Measurements from ENCODE around the gene SDR39U1. TPM values are rescaled to one million over a fixed set of nuclear protein-coding genes. Genes with fewer than 3 reads are reported as not detected.

Gene SDR39U1
- polyA plus RNA-seq, 6 donors from 2014 or later: 79.5 to 106 (median 87.5) TPM

DNA sequence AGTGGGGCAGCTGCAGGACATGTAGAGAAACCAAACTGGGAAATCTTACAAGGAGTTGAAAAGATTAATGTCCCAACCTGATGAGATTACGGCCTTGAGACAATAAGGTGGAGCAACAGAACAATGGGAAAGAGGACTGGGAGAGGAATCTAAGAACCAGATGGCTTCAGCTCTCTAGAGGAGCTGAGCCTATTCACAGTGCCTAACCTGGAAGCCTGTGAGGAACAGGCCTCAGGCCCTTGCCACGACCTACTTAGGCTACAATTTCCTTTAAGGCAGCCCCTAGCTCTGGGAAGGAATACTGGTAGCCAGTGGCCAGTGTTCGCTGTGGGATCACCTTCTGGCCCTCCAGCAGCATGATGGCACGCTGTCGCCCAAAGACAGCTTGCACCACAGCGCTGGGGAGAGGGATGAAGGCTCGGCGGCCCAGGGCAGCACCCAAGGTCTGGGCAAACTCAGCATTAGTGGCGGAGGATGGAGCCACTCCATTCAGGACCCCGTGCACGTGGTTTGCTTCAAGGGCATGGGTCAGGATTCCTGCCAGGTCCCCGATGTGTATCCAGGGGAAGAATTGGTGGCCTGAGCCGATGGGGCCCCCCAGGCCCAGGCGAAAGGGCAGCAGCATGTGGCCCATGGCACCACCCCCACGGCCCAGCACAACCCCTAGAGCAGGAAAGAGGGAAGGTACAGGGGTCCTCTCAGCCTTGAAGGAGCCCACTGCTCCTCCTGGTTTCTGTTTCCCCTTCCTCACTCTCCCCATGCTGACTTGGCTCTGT lies 2.6 kb downstream of the SDR39U1 start:
- Mint-ChIP-seq H3K9me3 (peaks cover 0 to 5% (median under 1%) of the 10 kb centered on the region in 7 donors), H3K27ac (peak overlapping the region in 2 of 6 donors; percentile 56 to 77), H3K4me3 (peak overlapping the region in 3 of 8 donors; percentile 9 to 68 (median 67)), H3K36me3 (peaks cover 0 to 12% of the 10 kb centered on the region in 2 donors), H3K27me3 (no peaks in the 10 kb centered on the region), H3K4me1 (peaks cover 56 to 75% (median 73%) of the 10 kb centered on the region in 3 donors)
- ATAC-seq (ENCODE audit: low read depth in 2 of 2): no peak
- no peak for DNase-seq

DNA sequence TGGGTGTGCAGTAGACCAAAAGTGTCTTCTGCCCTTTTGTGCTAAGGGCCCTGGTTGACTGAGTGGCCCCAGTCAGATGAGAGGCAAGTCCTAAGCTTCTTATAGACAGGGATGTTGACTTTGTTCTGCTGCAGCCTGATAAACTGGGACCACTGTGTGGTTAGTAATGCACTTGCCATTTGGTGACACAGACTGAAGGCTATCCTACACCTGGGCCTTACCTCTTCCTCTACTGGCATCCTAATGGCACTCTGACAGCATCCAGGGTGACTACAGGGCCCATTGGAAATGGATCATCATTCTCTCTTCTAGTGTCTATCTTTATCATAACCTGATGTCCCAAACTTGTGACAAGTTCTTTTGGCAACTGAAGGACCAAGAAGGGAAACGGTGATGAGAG lies 3.3 kb downstream of the SDR39U1 start:
- DNase-seq (no peak), ATAC-seq (ENCODE audit: low read depth in 2 of 2) (no peak)
- Mint-ChIP-seq H3K27me3 (no peaks in the 10 kb centered on the region), H3K4me3 (peak overlapping the region in 1 of 8 donors; percentile 67), H3K4me1 (peaks cover 61 to 81% (median 73%) of the 10 kb centered on the region in 3 donors), H3K27ac (peak overlapping the region in 4 of 6 donors; percentile 40 to 74 (median 48)), H3K36me3 (peaks cover 0 to 12% of the 10 kb centered on the region in 2 donors), H3K9me3 (peaks cover 0 to 5% (median 2%) of the 10 kb centered on the region in 7 donors)

DNA sequence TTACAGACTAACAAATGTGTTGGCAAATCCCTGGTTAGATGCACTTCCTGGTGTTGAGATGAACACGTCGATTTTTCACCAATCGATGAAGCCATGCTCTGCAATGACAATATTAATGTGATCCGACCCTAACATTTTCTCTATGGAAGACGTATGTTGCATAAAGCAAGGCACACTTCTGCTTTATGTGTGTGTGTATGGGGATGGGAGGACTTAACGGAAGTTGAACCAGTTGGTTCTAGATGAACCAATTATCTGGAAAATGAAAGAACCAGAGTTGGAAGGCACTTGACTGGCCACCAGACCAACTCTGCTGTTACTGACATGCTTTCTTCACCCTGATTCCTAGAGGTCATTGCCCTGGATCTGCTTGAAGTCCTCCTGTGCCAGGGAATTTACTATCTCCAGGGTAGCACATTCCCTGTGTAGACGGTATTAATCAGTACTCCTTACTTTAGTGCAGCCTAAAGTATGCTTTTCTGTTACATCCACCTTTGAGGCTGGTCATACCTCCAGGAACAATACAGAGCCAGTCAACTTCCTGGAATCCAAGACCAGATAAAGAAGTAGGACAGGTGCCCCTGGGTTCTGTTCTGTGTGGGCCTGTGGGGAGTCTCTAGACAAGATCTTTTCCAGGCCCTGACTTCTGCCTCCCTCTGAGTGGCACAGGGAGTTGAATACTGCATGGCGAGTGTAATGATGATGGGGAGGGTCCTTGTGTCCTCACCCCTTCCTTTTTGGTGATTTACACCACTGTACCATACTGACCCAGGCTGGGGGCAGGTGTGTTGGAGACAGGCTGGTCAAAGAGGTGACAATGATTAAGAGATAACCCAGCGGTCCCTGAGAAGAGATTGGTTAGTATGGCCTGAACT lies 4.1 kb downstream of the SDR39U1 start:
- H3K27me3 Mint-ChIP-seq: no peaks in the 10 kb centered on the region
- peaks cover 61 to 80% (median 71%) of the 10 kb centered on the region in 3 donors for H3K4me1 Mint-ChIP-seq
- H3K36me3 Mint-ChIP-seq: peaks cover 2 to 12% of the 10 kb centered on the region in 2 donors
- H3K27ac Mint-ChIP-seq: peak overlapping the region in 3 of 6 donors; percentile 54 to 70 (median 54)
- H3K4me3 Mint-ChIP-seq: peak overlapping the region in 2 of 8 donors; percentile 17 to 67
- ATAC-seq (ENCODE audit: low read depth in 2 of 2): no peak
- DNase-seq: no peak
- peaks cover 0 to 5% (median 2%) of the 10 kb centered on the region in 7 donors for H3K9me3 Mint-ChIP-seq

DNA sequence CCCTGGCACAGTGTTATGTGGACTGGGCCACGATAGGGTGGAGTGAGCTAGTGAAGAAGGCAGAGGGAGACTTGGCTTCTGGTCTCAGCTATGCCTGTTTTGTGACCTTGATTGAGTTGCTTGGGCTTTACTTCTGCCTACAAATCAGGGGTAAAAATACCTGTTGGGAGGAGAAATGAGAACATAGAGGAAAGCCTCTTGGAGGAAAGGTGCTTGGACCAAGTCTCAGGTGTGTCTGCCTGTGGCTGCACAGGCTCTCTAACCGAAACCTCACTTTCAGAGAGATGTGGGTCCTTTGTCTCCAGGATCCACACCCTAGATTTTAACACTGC lies 4.9 kb downstream of the SDR39U1 start:
- Mint-ChIP-seq H3K36me3 (peaks cover 9 to 10% of the 10 kb centered on the region in 2 donors), H3K4me1 (peaks cover 58 to 77% (median 63%) of the 10 kb centered on the region in 3 donors), H3K27ac (peak overlapping the region in 3 of 6 donors; percentile 10 to 81 (median 57)), H3K9me3 (peaks cover 0 to 2% (median 0%) of the 10 kb centered on the region in 7 donors), H3K27me3 (no peaks in the 10 kb centered on the region), H3K4me3 (peak overlapping the region in 2 of 8 donors; percentile 59 to 75)
- ATAC-seq (ENCODE audit: low read depth in 2 of 2): no peak
- DNase-seq: no peak

DNA sequence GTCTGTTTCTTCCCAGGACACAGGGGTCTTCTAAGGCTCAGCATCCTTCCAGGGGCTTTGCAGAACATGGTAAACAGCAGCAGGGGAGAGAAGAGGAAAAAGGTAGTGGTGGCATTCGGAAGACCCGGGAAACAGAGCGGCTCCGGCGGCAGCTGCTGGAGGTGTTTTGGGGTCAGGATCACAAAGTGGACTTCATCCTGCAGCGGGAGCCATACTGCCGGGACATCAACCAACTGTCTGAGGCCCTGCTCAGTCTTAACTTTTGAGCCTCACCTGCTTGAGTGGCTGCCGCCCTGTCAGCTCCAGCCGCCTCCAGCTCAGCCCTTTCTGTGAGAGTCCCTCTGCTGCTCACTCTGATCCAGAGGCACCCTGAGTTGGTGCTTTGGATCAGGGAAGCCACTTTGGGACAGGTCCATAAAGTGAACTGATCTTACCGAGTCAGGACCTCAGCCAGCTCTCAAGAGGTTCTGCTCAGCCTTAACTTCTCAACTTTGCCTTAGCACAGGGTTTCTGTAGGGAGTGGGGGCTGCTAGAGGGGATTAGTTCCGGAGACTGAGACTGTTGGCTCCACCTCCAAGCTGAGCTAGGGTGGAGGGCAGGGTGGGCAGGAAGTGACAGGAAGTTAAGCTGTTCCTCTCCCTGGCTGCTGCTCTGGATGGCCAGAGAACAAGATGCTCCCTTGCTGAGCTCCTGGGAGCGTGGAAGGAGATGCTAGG lies 5.4 kb downstream of the SDR39U1 start:
- ATAC-seq (ENCODE audit: low read depth in 2 of 2): no peak
- Mint-ChIP-seq H3K36me3 (peaks cover 6 to 9% of the 10 kb centered on the region in 2 donors), H3K4me3 (peak overlapping the region in 5 of 8 donors; percentile 41 to 75 (median 68)), H3K27me3 (no peaks in the 10 kb centered on the region), H3K9me3 (peaks cover 0 to 2% (median 0%) of the 10 kb centered on the region in 7 donors), H3K27ac (peak overlapping the region in 5 of 6 donors; percentile 50 to 92 (median 79)), H3K4me1 (peaks cover 54 to 72% (median 58%) of the 10 kb centered on the region in 3 donors)
- no peak for DNase-seq

DNA sequence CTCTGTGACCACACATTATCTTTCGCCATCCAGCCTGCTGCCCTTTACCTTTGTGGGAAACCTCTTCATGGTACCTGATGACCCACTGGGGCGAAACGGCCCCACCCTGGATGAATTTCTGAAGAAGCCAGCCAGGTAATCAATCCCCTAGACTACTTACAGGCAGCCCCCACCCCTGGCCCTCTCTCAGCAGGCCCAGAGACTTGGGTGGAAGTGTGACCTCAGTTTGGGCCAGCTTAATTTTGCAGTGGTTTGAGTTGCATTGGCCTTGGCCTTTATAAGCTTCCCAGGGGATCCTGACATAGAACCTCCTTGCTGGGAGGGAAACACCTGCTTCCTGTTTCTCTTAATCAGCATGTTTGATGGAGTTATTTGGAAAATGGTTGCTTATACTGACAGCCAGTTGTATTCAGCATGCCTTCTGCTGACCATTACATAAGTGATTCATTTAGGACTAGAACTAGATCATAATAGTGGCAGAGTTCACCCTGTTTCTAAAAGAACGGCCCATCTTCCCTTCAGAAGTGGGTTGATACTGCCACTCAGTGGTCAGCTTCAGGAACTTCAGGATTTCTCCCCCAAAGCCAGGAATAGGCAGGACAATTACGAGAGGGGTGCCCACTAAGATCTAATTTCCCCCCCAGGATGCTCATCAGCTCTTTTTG lies 6.1 kb downstream of the SDR39U1 start:
- no peaks in the 10 kb centered on the region for H3K27me3 Mint-ChIP-seq
- H3K4me1 Mint-ChIP-seq: peaks cover 56 to 73% (median 58%) of the 10 kb centered on the region in 3 donors
- DNase-seq (peak; percentile 50), ATAC-seq (ENCODE audit: low read depth in 2 of 2) (peak; percentile 32 to 43)
- H3K4me3 Mint-ChIP-seq: peak overlapping the region in 6 of 8 donors; percentile 13 to 74 (median 50)
- H3K9me3 Mint-ChIP-seq: peaks cover 0 to 2% (median 0%) of the 10 kb centered on the region in 7 donors
- H3K36me3 Mint-ChIP-seq: peaks cover 6 to 16% of the 10 kb centered on the region in 2 donors
- H3K27ac Mint-ChIP-seq: peak overlapping the region in 5 of 6 donors; percentile 50 to 92 (median 76)

DNA sequence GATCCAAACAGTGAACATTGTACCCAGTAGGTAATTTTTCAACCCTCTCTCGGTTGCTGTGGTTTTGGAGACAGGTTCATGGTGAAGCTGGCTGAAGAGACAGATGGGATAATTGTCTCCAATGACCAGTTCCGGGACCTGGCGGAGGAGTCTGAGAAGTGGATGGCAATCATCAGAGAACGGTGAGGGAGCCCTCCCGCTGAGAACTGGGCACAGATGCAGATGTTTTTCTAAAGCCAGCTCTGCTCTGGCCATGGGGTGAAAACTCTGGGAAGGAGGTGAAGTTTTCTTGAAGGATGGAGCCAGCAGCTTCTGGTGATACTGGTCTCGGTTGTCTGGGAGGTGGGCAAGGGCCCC lies 6.6 kb downstream of the SDR39U1 start:
- H3K36me3 Mint-ChIP-seq: peaks cover 6 to 17% of the 10 kb centered on the region in 2 donors
- no peak for ATAC-seq (ENCODE audit: low read depth in 2 of 2)
- no peaks in the 10 kb centered on the region for H3K27me3 Mint-ChIP-seq
- H3K27ac Mint-ChIP-seq: peak overlapping the region in 3 of 6 donors; percentile 34 to 84 (median 57)
- H3K4me3 Mint-ChIP-seq: peak overlapping the region in 4 of 8 donors; percentile 30 to 74 (median 68)
- peaks cover 60 to 74% (median 63%) of the 10 kb centered on the region in 3 donors for H3K4me1 Mint-ChIP-seq
- H3K9me3 Mint-ChIP-seq: peaks cover 0 to 2% (median 0%) of the 10 kb centered on the region in 7 donors
- DNase-seq: no peak

DNA sequence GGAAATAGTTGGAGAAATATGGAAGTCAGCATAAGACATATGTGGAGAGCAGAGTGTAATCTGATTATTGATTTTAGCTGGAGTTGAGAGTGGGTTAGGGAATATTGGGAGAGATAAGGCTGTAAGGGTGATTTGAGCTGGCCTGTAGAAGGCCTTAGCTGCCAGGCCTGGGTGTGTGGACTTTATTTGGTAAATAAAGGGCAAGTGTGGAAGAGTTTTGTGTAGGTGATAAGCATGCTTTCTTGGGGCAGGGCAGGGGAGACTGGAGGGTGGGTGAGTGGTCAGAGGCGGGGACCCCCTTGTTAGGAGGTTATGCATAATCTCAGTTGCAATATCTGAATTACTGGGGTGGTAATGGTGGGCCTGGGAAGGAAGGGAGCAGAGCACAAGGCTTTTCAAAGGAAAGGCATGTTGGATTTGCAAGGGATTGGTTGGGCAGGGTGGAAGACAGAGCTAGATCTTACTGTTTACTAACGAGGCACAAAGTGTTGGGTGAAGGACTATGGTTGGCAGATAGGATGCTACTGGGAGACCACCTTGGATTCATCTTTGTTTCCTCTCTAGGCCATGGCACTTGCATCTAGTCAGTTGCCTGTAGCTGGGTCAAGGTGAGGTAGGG lies 7.3 kb downstream of the SDR39U1 start:
- ATAC-seq (ENCODE audit: low read depth in 2 of 2) (no peak), DNase-seq (no peak)
- Mint-ChIP-seq H3K36me3 (peaks cover 6 to 17% of the 10 kb centered on the region in 2 donors), H3K4me3 (peak overlapping the region in 2 of 8 donors; percentile 30 to 74), H3K27me3 (no peaks in the 10 kb centered on the region), H3K9me3 (peaks cover 0 to 2% (median 0%) of the 10 kb centered on the region in 7 donors), H3K4me1 (peaks cover 57 to 70% (median 62%) of the 10 kb centered on the region in 3 donors), H3K27ac (peak overlapping the region in 4 of 6 donors; percentile 36 to 88 (median 57))

DNA sequence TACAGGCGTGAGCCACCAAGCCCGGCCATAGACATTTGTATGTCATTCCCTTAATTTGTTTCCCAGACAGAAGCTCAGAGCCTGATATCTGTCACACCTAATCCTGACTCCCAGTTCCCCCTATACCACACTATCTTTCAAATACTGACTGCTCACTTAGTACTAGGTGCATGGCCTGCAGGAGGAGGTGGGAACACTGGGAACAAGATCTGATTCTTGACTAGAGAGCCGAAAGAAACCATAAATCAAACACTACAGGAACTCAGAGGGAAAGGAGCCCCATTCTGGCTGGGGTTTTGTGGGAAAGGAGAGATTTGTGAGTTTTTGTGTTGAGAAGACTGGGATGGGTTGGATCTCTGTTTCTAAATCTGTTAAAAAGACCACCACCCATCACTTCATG lies 7.9 kb downstream of the SDR39U1 start:
- no peak for DNase-seq
- Mint-ChIP-seq H3K9me3 (peaks cover 0 to 2% (median 0%) of the 10 kb centered on the region in 7 donors), H3K4me1 (peaks cover 56 to 69% (median 62%) of the 10 kb centered on the region in 3 donors), H3K27ac (peak overlapping the region in 3 of 6 donors; percentile 57 to 88 (median 79)), H3K27me3 (no peaks in the 10 kb centered on the region), H3K36me3 (peaks cover 6 to 17% of the 10 kb centered on the region in 2 donors), H3K4me3 (peak overlapping the region in 1 of 8 donors; percentile 74)
- no peak for ATAC-seq (ENCODE audit: low read depth in 2 of 2)

DNA sequence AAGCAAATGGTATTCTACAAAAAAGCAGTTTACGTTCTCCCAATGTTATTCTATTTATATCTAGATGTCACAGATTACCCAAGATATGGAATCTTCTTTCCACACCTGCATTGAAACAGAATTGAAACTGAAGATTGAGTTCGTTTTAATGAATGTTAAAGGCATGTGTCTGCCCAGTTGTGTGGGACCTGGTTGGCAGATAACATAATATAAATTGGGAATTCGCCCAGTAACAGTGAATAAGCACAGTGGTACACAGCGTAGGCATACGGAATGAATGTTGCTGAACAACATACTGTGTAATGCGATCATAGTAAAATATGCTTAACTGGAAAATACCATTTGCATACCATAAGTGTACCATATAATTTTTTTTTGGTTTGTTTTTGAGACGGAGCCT lies 8.5 kb downstream of the SDR39U1 start:
- Mint-ChIP-seq H3K27me3 (no peaks in the 10 kb centered on the region), H3K4me1 (peaks cover 58 to 69% (median 64%) of the 10 kb centered on the region in 3 donors), H3K9me3 (peaks cover 0 to 2% (median 0%) of the 10 kb centered on the region in 7 donors), H3K27ac (no peak overlapping the region), H3K36me3 (peaks cover 0 to 17% of the 10 kb centered on the region in 2 donors), H3K4me3 (no peak overlapping the region)
- ATAC-seq (ENCODE audit: low read depth in 2 of 2): no peak
- DNase-seq: no peak

DNA sequence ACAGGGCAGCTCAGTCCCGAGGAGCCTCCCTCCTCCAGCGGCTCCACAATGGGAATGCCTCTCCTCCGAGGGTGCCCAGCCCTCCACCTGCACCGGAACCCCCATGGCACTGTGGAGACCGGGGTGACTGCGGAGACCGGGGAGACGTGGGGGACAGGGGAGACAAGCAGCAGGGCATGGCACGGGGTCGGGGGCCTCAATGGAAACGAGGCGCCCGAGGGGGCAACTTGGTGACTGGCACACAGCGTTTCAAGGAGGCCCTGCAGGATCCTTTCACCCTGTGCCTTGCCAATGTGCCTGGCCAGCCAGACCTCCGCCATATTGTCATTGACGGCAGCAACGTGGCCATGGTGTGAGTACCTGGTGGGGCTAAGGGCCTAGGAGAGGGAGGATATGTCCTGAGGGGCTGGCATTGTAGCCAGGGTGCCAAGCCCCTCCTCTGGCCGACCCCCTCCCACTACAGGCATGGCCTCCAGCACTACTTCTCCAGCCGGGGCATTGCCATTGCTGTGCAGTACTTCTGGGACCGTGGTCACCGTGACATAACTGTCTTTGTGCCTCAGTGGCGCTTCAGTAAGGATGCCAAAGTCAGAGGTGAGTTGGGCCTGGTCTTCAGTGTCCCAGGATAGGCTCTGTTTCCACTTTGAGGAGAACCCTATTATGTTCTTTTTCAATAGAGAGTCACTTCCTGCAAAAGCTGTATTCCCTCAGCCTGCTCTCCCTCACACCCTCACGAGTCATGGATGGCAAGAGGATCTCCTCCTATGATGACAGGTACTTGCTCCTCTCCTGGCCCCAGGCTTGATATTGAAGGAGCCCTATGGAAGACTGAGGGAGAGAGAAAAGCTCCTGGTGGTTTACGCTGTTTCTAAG lies 10.1 kb downstream of the SDR39U1 start:
- Mint-ChIP-seq H3K4me3 (peak overlapping the region in 3 of 8 donors; percentile 49 to 96 (median 93)), H3K36me3 (peaks cover 0 to 17% of the 10 kb centered on the region in 2 donors), H3K4me1 (peaks cover 49 to 64% (median 58%) of the 10 kb centered on the region in 3 donors), H3K27me3 (no peaks in the 10 kb centered on the region), H3K9me3 (peaks cover 0 to 2% (median 0%) of the 10 kb centered on the region in 7 donors), H3K27ac (peak overlapping the region; percentile 10 to 99 (median 90))
- no peak for DNase-seq
- no peak for ATAC-seq (ENCODE audit: low read depth in 2 of 2)

Measured in naive B cell (primary cell).